Lower lobe of right lung (tissue), 2 donors: ENCODE results near the gene C14orf180. TPM values are rescaled to one million over a fixed set of nuclear protein-coding genes. Genes with fewer than 3 reads are reported as not detected.

Experiments used
- ATAC-seq, 2 donors: fragments of 200-7000 bp; cut with Tn5 transposase; one replicate each; pipeline ENCODE4 v1.9.1; 2020 to 2022; ENCODE audit warnings: mild to moderate bottlenecking in 2 of 2, moderate library complexity in 2 of 2
- DNase-seq: peaks from one replicate; pipeline ENCODE4 v3.0.0-alpha.2; 2020
- H3K27ac ChIP-seq: fragments of 200-600 bp; one replicate; pipeline ENCODE4 v1.8.0; 2022
- H3K27me3 ChIP-seq: fragments of 200-600 bp; one replicate; pipeline ENCODE4 v1.8.0; 2022; ENCODE audit warnings: low read depth
- H3K36me3 ChIP-seq: fragments of 200-600 bp; one replicate; pipeline ENCODE4 v1.8.0; 2022; ENCODE audit warnings: mild to moderate bottlenecking
- H3K4me1 ChIP-seq: fragments of 200-600 bp; one replicate; pipeline ENCODE4 v1.8.0; 2022
- H3K4me3 ChIP-seq: fragments of 200-600 bp; one replicate; pipeline ENCODE4 v1.8.0; 2022; ENCODE audit warnings: mild to moderate bottlenecking
- H3K9me3 ChIP-seq: fragments of 200-600 bp; one replicate; pipeline ENCODE4 v1.8.0; 2022
- intact Hi-C: fragments of 100-400 bp; cut with DNase I; formaldehyde crosslinking; loops from one replicate; pipeline ENCODE4 v1.11.0; 2022
- total RNA-seq: library from RNA; stranded (reverse); fragmentation: NEBNext Ultra II Directional; extraction: Animal tissue kit (Norgen Biotek cat#: 25700); gene quantifications from one replicate; pipeline ENCODE4 v1.2.1, GENCODE V29; 2021
- TF ChIP-seq, protein P1 (sequence below): fragments of 200-600 bp; IDR thresholded peaks from one replicate; pipeline ENCODE4 v1.8.0; 2022; ENCODE audit warnings: antibody characterized with exemption, mild to moderate bottlenecking
- donor health status: DM: no; HTN: yes; CAD: no; lungs with severe emphysema.

Gene C14orf180
- total RNA-seq, 1 donor from 2014 or later = 0.18 TPM

DNA sequence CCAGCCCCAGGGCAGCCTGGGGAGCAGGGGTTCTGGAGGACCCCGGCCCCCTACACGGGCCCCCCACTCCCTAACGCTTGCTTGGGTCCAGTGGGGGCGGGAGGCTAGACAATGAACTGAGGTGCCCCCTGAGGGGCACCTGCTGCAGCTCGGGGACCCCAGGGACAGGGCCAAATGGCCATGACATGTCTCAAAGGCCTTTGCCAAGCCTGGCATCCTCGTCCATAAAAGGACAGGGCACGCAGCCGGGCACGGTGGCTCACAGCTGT lies 11.7 kb upstream of the C14orf180 start:
- Histone ChIP-seq H3K9me3 (no peaks in the 10 kb centered on the region), H3K27ac (no peak overlapping the region), H3K27me3 (peaks cover 68% of the 10 kb centered on the region), H3K4me3 (no peak overlapping the region), H3K36me3 (no peaks in the 10 kb centered on the region), H3K4me1 (peaks cover 12% of the 10 kb centered on the region)
- DNase-seq = no peak
- intact Hi-C loops = no loop called here
- ATAC-seq = no peak
- TF ChIP-seq, protein P1, sequence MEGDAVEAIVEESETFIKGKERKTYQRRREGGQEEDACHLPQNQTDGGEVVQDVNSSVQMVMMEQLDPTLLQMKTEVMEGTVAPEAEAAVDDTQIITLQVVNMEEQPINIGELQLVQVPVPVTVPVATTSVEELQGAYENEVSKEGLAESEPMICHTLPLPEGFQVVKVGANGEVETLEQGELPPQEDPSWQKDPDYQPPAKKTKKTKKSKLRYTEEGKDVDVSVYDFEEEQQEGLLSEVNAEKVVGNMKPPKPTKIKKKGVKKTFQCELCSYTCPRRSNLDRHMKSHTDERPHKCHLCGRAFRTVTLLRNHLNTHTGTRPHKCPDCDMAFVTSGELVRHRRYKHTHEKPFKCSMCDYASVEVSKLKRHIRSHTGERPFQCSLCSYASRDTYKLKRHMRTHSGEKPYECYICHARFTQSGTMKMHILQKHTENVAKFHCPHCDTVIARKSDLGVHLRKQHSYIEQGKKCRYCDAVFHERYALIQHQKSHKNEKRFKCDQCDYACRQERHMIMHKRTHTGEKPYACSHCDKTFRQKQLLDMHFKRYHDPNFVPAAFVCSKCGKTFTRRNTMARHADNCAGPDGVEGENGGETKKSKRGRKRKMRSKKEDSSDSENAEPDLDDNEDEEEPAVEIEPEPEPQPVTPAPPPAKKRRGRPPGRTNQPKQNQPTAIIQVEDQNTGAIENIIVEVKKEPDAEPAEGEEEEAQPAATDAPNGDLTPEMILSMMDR = no peak

DNA sequence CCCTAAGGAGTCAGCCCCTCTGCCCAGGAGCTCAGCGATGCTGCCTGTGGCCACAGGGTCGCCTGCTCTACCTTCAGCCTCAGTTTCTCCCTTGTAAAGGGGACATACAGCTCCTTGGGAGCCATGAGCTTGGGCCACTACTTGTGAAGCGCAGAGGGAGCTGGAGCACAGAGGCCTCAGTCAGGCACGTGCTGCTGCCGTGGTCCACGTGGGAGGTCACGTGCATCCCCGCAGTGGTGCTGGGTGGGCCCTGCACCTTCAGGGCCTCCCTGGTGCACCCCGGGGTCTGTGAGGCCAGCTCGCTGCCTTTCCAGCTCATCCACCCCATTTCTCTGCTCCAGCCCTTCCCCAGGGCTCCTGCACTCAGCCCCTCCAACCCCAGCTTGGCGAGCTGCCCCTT lies 10.9 kb upstream of the C14orf180 start:
- DNase-seq = no peak
- intact Hi-C loops = no loop called here

DNA sequence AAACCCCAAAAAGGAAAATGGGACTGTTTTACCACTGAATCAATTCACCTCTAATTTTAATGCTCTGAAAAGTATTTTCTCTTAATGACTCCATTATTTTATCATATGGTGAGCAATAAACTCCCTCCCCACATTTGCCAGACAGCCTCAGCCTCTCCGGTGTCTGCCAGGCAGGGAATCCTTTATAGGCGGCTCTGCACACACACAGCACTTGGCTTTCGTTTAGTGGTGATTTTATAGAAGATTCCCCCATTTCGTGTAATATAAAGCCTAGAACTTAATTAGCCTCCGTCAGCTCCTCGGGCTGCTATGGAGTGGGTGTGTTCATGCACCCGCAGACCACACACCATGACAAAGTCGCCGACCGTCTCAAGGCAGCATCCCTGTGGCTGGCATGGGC lies 10.1 kb upstream of the C14orf180 start:
- Histone ChIP-seq H3K27me3 (peaks cover 55% of the 10 kb centered on the region), H3K9me3 (no peaks in the 10 kb centered on the region), H3K27ac (no peak overlapping the region), H3K4me3 (no peak overlapping the region), H3K4me1 (peaks cover 2% of the 10 kb centered on the region), H3K36me3 (no peaks in the 10 kb centered on the region)
- DNase-seq = no peak
- TF ChIP-seq, protein P1 = no peak
- intact Hi-C loops = no loop called here
- no peak for ATAC-seq

More for the DNA sequence above, 10.9 kb upstream of the C14orf180 start:
- no peak for ATAC-seq
- peaks cover 63% of the 10 kb centered on the region for H3K27me3 ChIP-seq
- no peak overlapping the region for H3K27ac ChIP-seq
- TF ChIP-seq, protein P1 = no peak
- no peak overlapping the region for H3K4me3 ChIP-seq
- no peaks in the 10 kb centered on the region for H3K9me3 ChIP-seq
- H3K4me1 ChIP-seq = peaks cover 10% of the 10 kb centered on the region
- no peaks in the 10 kb centered on the region for H3K36me3 ChIP-seq

DNA sequence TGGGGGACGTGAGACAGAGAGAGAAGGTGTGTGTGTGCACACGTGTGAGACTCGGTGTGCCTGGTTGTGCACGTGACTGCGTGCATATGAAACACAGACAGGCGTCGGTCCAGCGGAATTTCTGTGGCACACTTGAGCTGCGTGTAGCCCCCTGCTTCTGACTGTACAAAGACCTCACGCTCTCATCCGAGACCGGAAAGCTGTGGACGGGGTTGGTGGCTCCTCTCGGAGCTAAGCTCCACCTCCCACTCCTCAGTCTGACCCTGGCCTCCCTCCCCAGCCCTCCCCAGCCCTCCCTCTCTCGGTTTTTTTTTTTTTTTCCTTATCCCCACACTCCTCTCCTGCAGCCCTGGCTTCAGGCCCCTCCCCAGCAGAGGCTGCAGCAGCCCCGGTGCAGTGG lies 8.3 kb upstream of the C14orf180 start:
- Histone ChIP-seq H3K36me3 (no peaks in the 10 kb centered on the region), H3K27me3 (peaks cover 56% of the 10 kb centered on the region), H3K4me1 (no peaks in the 10 kb centered on the region), H3K4me3 (no peak overlapping the region), H3K9me3 (no peaks in the 10 kb centered on the region), H3K27ac (no peak overlapping the region)
- DNase-seq (no peak), ATAC-seq (no peak)
- TF ChIP-seq, protein P1 = no peak
- intact Hi-C loops = no loop called here

DNA sequence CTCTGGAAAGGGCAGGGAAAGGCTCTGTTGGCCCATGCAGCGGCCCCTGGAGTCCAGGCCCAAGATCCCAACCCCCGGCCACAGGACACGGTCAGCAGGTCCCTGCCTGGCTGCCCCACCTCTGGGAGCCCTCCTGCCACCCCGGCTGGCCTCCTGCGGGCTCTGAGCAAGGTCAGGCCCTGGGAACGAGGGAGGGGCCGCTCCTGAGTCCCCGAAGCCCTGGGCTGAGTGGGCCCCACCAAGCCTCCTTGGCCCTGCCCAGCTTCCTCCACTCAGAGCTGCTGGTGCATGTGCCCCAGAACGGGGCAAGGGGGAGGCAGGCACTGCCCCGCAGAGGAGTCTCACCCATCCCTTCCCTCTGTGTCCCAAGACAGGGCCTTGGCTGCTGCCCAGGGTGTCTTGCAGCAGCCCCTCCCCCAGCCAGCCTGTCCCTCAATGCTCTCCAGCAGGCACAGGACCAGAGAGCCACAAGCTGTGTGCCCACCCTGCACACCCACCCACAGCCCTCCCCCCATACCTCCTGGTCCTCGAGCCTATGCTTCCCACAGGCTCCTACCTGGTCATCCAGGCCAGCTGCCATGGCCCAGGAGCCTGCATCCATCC lies 7.4 kb upstream of the C14orf180 start:
- ATAC-seq (no peak), DNase-seq (no peak)
- intact Hi-C loops = no loop called here

More for the DNA sequence above, 7.4 kb upstream of the C14orf180 start:
- Histone ChIP-seq H3K4me1 (no peaks in the 10 kb centered on the region), H3K4me3 (no peak overlapping the region), H3K27me3 (peaks cover 56% of the 10 kb centered on the region), H3K9me3 (no peaks in the 10 kb centered on the region), H3K36me3 (no peaks in the 10 kb centered on the region), H3K27ac (no peak overlapping the region)
- TF ChIP-seq, protein P1 = no peak
